Subcutaneous abdominal adipose tissue (tissue), 5 donors: ENCODE data around the gene PROZ.

ENCODE experiments used
- H3K27ac ChIP-seq: one replicate; pipeline ENCODE4 v1.7.0; 2013; ENCODE audit warnings: low read depth, mild to moderate bottlenecking, inconsistent platforms, low read length, moderate library complexity
- H3K27me3 ChIP-seq, 5 donors: one replicate each; pipeline ENCODE4 v1.7.0; 2013; ENCODE audit warnings: low read length in 5 of 5, inconsistent platforms in 1 of 5; ENCODE audit not compliant: control insufficient read depth in 5 of 5, insufficient read depth in 4 of 5
- H3K36me3 ChIP-seq, 5 donors: one replicate each; pipeline ENCODE4 v1.7.0; 2013; ENCODE audit warnings: low read length in 5 of 5; ENCODE audit not compliant: control insufficient read depth in 5 of 5, insufficient read depth in 5 of 5
- H3K4me1 ChIP-seq, 5 donors: one replicate each; pipeline ENCODE4 v1.7.0; 2013; ENCODE audit warnings: low read length in 5 of 5, mild to moderate bottlenecking in 3 of 5, moderate library complexity in 1 of 5; ENCODE audit not compliant: control insufficient read depth in 5 of 5, insufficient read depth in 5 of 5
- H3K4me3 ChIP-seq, 5 donors: one replicate each; pipeline ENCODE4 v1.7.0; 2013; ENCODE audit warnings: low read length in 5 of 5, low read depth in 1 of 5
- H3K9ac ChIP-seq, 5 donors: one replicate each; pipeline ENCODE4 v1.7.0; 2013; ENCODE audit warnings: low read length in 5 of 5, mild to moderate bottlenecking in 4 of 5, moderate library complexity in 3 of 5
- H3K9me3 ChIP-seq, 5 donors: one replicate each; pipeline ENCODE4 v1.7.0; 2013; ENCODE audit warnings: low read length in 5 of 5; ENCODE audit not compliant: control insufficient read depth in 5 of 5
- donor health status: healthy.
- donor health status: healthy.
- donor health status: healthy.
- donor health status: healthy.
- donor health status: healthy.

The PROZ gene

DNA sequence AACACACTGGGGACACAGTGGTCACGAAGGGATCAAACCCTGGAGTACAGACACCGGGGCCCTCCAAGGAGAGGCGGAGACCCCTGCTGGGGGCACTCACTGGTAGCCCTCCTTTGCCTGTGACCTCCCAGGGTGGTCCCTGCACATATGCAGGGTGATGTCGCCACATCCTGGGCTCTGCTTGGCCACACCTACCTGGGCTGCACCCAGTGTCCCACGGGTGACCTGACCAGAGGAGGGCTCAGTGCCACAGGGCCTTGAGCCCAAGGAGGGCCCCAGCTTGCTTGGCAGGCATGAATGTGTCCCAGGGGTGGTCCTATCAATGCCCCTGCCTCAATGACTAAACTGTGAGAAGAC lies 45.9 kb downstream of the PROZ start:
- Histone ChIP-seq H3K9ac (no peak overlapping the region), H3K36me3 (peaks cover 4 to 19% (median 14%) of the 10 kb centered on the region in 5 donors), H3K4me1 (peaks cover 3 to 30% (median 24%) of the 10 kb centered on the region in 5 donors), H3K27me3 (no peaks in the 10 kb centered on the region), H3K9me3 (no peaks in the 10 kb centered on the region), H3K4me3 (no peak overlapping the region), H3K27ac (no peak overlapping the region)

DNA sequence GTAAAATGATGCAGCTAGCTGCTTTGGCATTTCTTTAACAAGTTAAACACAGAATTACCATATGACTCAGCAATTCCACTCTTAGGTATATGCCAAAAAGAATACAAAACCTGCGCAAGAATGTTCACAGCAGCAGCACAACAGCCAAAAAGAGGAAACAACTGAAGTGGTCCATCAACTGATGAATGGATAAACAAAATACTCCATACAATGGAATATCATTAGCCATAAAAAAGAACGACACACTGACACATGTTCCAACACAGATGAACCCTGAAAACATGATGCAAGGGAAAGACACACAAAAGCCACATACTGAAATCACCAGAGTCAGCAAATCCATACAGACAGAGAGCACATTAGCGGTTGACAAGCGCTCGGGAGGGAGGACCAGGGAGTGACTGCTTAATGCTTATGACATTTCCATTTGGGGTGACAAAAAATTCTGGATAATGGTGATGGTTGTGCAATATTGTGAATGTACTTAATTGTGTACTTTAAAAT lies 47.0 kb downstream of the PROZ start:
- H3K4me1 ChIP-seq = peaks cover 3 to 36% (median 30%) of the 10 kb centered on the region in 5 donors
- peaks cover 0 to 12% (median 7%) of the 10 kb centered on the region in 5 donors for H3K36me3 ChIP-seq
- H3K27me3 ChIP-seq = no peaks in the 10 kb centered on the region
- no peak overlapping the region for H3K4me3 ChIP-seq
- H3K9ac ChIP-seq = no peak overlapping the region
- no peak overlapping the region for H3K27ac ChIP-seq
- H3K9me3 ChIP-seq = no peaks in the 10 kb centered on the region

DNA sequence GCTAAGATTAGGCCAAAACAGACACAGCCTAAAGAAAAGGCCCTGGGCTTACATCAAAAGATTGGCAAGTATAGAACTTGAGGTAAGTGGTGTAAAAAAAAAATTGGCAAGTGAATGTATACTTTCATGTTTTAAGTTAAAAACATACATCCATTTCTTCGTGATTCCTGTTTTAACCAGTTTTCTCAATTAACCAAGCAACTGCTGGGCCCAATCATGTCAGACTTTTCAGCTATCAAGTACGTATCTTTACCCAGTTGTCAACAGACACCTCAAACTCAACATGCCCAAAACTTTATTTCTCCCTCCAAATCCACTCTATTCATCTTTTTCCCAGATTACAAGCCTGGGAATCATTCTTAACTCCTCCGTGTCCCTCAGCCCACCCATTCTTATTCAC lies 49.0 kb downstream of the PROZ start:
- H3K4me3 ChIP-seq = peak overlapping the region; percentile 61 to 96 (median 89)
- peaks cover 0 to 14% (median 11%) of the 10 kb centered on the region in 5 donors for H3K36me3 ChIP-seq
- no peaks in the 10 kb centered on the region for H3K27me3 ChIP-seq
- peaks cover 3 to 43% (median 38%) of the 10 kb centered on the region in 5 donors for H3K4me1 ChIP-seq
- peak overlapping the region; percentile 96 for H3K27ac ChIP-seq
- H3K9ac ChIP-seq = peak overlapping the region; percentile 84 to 95 (median 89)
- no peaks in the 10 kb centered on the region for H3K9me3 ChIP-seq

DNA sequence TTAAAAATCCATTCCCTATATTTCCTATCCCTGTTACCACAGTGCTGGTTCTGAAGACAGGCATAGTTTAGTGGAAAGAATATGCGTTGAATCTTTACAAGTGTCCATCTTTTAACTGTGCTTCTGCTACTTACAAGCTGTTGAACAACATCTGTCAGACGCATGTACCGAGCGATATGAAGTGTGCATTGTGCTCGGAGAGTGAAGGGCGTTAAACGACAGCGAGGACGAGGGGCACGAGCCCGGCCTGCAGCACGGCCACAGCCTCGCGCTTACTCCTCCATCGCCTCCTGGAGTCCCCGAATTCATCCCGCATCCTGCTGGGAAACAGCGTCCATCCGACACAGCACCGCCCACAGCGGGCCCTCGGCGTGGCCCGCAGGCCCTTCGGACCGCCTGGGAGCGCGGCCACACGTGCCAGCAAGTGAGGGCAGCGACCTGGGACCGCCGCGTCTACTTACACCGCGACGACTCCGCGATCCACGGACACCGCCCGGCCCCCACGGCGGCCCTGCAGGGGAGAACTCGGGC lies 49.5 kb downstream of the PROZ start:
- peak overlapping the region; percentile 61 to 96 (median 89) for H3K4me3 ChIP-seq
- H3K4me1 ChIP-seq = peaks cover 3 to 42% (median 36%) of the 10 kb centered on the region in 5 donors

DNA sequence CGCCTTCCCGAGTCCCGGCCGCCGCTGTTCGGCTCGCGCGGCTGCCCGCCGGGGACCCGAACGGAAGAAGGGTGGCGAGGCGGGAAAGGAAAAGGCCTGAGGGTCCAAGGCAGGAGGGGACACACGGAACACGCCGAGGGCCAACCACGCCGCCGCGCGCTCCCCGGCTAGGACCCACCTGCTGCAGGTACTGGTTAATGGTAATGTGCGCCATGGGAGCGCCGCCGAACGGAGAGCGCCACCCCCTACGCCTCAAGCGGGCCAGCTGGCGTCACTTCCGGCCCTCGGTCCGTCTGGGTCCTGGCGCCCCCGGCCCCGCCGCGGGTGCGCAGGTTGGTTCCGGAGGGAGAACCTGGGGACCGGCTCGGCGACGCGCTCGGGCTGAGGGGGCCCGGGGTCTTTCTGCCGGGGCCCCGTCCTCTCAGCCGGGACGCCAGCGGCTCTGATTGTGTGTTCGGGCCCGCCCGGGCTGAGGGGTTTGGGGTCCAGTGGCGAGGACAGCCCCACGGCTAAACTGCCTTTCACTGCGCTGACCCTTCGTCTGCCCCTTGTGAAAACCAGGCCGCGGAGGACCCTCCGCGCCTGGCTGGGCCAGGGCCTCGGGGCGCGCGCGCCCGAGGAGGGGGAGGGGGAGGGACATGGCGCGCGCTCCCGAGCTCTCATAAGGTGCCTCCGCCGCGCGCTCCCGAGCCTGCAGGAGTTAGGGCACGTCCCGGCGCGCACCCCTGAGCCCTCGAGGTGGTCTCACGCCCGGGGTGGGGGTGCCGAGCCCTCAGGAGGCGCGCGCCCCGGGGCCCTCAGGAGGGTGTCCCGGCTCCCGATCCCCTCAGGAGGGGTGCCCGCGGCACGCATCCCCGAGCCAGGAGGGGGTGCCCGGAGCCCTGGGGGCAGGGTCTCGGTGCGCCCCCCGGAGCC lies 50.2 kb downstream of the PROZ start, which contains the start of gene PCID2:
Gene PCID2, minus strand, starts transcription at position 249 of the 915 bp plus-strand sequence. Its CDS starts 35 bp downstream, at position 214.
- H3K36me3 ChIP-seq = peaks cover 0 to 14% (median 11%) of the 10 kb centered on the region in 5 donors
- H3K27ac ChIP-seq = peak within 1 kb of the TSS; percentile 96
- no peaks in the 10 kb centered on the region for H3K9me3 ChIP-seq
- H3K4me3 ChIP-seq = peak within 1 kb of the TSS; percentile 61 to 96 (median 89)
- H3K27me3 ChIP-seq = no peaks in the 10 kb centered on the region
- peak within 1 kb of the TSS; percentile 84 to 95 (median 94) for H3K9ac ChIP-seq
- peaks cover 3 to 35% (median 29%) of the 10 kb centered on the region in 5 donors for H3K4me1 ChIP-seq

More for the DNA sequence above, 49.5 kb downstream of the PROZ start:
- no peaks in the 10 kb centered on the region for H3K27me3 ChIP-seq
- H3K36me3 ChIP-seq = peaks cover 0 to 14% (median 11%) of the 10 kb centered on the region in 5 donors
- peak overlapping the region; percentile 96 for H3K27ac ChIP-seq
- H3K9ac ChIP-seq = peak overlapping the region; percentile 84 to 95 (median 89)
- H3K9me3 ChIP-seq = no peaks in the 10 kb centered on the region

DNA sequence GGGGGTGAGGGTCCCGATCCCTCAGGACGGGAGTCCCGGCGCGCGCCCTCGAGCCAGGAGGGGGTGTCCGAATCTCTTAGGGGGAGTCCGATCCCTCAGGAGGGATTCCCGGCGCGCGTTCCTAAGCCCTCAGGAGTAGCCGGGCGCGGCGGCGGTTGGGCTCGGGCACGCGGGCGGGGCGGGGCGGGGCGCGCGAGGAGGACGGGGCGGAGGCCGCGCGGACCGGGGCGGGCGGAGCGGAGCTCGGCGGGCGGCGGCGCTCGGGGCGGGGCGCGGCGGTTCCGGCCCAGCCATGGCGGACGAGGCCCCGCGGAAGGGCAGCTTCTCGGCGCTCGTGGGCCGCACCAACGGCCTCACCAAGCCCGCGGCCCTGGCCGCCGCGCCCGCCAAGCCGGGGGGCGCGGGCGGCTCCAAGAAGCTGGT lies 50.9 kb downstream of the PROZ start, which contains the start of gene CUL4A:
Gene CUL4A, plus strand, starts transcription at position 278 of the 423 bp plus-strand sequence. Its CDS starts 15 bp downstream, at position 293.
- Histone ChIP-seq H3K9ac (peak within 1 kb of the TSS; percentile 84 to 95 (median 94)), H3K4me3 (peak within 1 kb of the TSS; percentile 39 to 96 (median 89)), H3K27ac (peak within 1 kb of the TSS; percentile 96), H3K9me3 (no peaks in the 10 kb centered on the region), H3K36me3 (peaks cover 0 to 8% (median 6%) of the 10 kb centered on the region in 5 donors), H3K27me3 (no peaks in the 10 kb centered on the region), H3K4me1 (peaks cover 3 to 37% (median 28%) of the 10 kb centered on the region in 5 donors)

DNA sequence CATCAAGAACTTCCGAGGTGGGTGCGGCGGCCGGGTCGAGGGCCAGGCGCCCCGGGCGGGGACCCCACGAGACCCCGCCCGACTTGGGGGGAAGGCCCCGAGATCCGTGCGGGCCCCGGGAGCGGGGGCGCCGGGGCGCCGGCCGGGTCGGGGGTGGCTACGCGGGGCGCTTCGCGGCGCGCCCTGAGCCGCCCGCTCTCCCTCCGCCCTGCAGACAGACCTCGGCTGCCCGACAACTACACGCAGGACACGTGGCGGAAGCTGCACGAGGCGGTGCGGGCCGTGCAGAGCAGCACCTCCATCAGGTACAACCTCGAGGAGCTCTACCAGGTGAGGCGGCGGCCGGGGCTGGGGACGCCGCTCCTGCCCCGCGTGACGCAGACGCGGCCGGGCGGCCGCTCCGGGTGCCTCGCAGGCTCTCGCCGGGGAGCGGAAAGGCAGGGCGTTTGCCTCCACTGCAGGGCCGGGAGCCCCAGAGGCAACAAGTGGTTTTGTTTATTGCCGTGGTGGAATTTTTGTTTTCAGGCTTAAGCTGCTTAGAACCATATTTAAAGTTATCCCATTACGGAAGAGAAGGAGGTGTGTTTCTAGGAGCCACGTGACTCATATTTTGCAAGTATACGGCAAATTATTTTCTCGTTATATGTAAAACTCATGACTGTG lies 51.4 kb downstream of the PROZ start:
- peaks cover 5 to 42% (median 26%) of the 10 kb centered on the region in 5 donors for H3K4me1 ChIP-seq
- peaks cover 0 to 6% (median 4%) of the 10 kb centered on the region in 5 donors for H3K36me3 ChIP-seq
- H3K27me3 ChIP-seq = no peaks in the 10 kb centered on the region
- no peaks in the 10 kb centered on the region for H3K9me3 ChIP-seq
- H3K4me3 ChIP-seq = peak overlapping the region; percentile 39 to 96 (median 77)
- H3K27ac ChIP-seq = peak overlapping the region; percentile 83
- peak overlapping the region; percentile 46 to 94 (median 67) for H3K9ac ChIP-seq

DNA sequence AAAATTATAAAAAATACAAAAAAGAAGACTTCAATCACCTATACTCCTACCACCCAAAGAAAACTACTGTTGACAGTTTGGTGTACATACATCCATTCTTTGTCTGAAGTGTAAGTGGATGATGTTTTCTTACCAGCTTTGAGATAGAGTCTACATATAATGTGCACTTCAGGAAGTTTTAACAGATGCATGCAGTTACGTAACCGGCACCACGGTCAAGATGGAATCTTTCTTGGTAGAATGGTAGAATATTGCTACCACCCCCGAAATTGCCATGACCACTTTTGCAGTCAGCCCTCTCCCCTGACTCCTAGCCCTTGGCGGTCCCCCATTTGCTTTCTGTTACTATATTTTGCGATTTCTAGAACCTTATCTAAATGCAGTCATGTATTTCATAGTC lies 52.4 kb downstream of the PROZ start:
- peaks cover 11 to 47% (median 35%) of the 10 kb centered on the region in 5 donors for H3K4me1 ChIP-seq

DNA sequence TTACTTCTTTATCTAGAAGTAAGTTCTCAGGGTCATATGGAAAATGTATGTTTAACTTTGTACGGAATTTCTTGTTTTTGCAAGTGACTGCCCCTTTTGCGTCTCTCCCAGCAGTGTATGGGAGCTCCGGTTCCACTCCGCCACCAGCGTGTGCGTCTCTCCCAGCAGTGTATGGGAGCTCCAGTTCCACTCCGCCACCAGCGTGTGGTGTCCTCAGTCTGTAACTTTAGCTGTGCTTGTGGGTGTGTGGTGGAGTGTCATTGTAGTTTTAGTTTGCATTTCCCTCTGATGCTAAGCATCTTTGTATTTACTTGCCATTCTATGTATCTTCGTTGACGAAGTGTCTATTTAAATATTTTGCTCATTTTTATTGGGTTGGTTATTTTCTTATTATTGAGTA lies 53.3 kb downstream of the PROZ start:
- Histone ChIP-seq H3K9ac (no peak overlapping the region), H3K9me3 (no peaks in the 10 kb centered on the region), H3K4me3 (no peak overlapping the region), H3K36me3 (peaks cover 0 to 4% (median 2%) of the 10 kb centered on the region in 5 donors), H3K27me3 (no peaks in the 10 kb centered on the region), H3K4me1 (peaks cover 12 to 54% (median 44%) of the 10 kb centered on the region in 5 donors), H3K27ac (no peak overlapping the region)

More for the DNA sequence above, 52.4 kb downstream of the PROZ start:
- H3K36me3 ChIP-seq = peaks cover 0 to 6% (median 3%) of the 10 kb centered on the region in 5 donors
- H3K27me3 ChIP-seq = no peaks in the 10 kb centered on the region
- peak overlapping the region in 2 of 5 donors; percentile 4 to 34 for H3K9ac ChIP-seq
- peak overlapping the region in 1 of 5 donors; percentile 9 for H3K4me3 ChIP-seq
- H3K27ac ChIP-seq = peak overlapping the region; percentile 83
- H3K9me3 ChIP-seq = no peaks in the 10 kb centered on the region
